RWPE2 (cell line): Measurements from ENCODE around the gene HDGF.

ENCODE experiments used
- ATAC-seq: fragments of 200-7000 bp; cut with Tn5 transposase; 3 replicates; pipeline ENCODE4 v1.9.1; 2021; ENCODE audit warnings: low read depth
- DNase-seq: peaks from one replicate; pipeline ENCODE4 v3.0.0-alpha.2; 2020; ENCODE audit warnings: low spot score
- H3K27ac ChIP-seq: fragments of 450-650 bp; 2 replicates; pipeline ENCODE4 v1.5.1; 2017; ENCODE audit warnings: mild to moderate bottlenecking; ENCODE audit not compliant: poor library complexity, severe bottlenecking
- H3K27me3 ChIP-seq: fragments of 250-450 bp; sonication (Bioruptor Pico); 2 replicates; pipeline ENCODE4 v1.5.1; 2021; ENCODE audit warnings: mild to moderate bottlenecking, moderate library complexity; ENCODE audit not compliant: insufficient read depth, poor library complexity, severe bottlenecking
- H3K36me3 ChIP-seq: fragments of 250-450 bp; sonication (Bioruptor Pico); 2 replicates; pipeline ENCODE4 v1.5.1; 2020; ENCODE audit warnings: low read depth, mild to moderate bottlenecking, moderate library complexity
- H3K4me1 ChIP-seq: fragments of 250-450 bp; sonication (Bioruptor Pico); 2 replicates; pipeline ENCODE4 v1.5.1; 2021; ENCODE audit warnings: mild to moderate bottlenecking, moderate library complexity; ENCODE audit not compliant: insufficient read depth, poor library complexity, severe bottlenecking
- H3K4me3 ChIP-seq: fragments of 250-450 bp; sonication (Bioruptor Pico); 2 replicates; pipeline ENCODE4 v1.5.1; 2021; ENCODE audit warnings: mild to moderate bottlenecking, moderate library complexity; ENCODE audit not compliant: severe bottlenecking
- H3K9me3 ChIP-seq: fragments of 250-450 bp; sonication (Bioruptor Pico); 2 replicates; pipeline ENCODE4 v1.5.1; 2021; ENCODE audit warnings: mild to moderate bottlenecking, moderate library complexity; ENCODE audit not compliant: severe bottlenecking
- CTCF ChIP-seq: fragments of 450-650 bp; IDR thresholded peaks from one replicate; pipeline ENCODE4 v1.5.1; 2017; ENCODE audit warnings: mild to moderate bottlenecking, moderate library complexity; ENCODE audit not compliant: poor library complexity, severe bottlenecking

Gene HDGF

DNA sequence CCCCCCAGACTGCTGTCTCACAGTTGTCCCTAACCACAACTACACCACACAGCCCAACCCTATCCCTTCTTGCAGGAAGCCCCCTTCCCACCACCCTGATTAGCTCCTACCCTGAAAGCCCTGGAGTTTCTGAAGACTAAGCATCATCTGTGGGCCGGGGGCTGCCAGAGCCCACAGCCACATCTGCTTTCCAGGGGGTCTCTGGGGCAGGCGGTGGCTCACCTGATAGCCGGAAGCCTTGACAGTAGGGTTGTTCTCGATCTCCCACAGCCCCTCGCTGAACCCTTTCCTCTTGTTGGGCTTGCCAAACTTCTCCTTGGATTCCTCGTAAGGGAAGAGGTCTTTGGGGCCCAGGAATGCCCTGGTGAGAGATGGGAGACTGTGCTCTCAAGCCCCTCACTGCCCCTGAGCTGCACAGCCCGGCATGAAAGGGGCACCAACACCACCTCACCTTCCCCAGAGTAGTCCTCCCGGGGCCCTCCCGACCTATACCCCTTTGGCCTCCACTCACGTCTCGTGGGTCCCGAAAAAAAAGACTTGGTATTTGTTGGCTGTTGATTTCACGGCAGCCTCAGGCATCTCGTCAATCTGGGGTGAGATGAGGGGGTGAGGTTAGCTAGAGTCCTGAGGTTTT, 6.6 kb downstream of the HDGF start:
- ATAC-seq, result no peak
- Histone ChIP-seq H3K4me1 (peaks cover 27% of the 10 kb centered on the region), H3K9me3 (no peaks in the 10 kb centered on the region), H3K27ac (peak overlapping the region; percentile 98), H3K27me3 (no peaks in the 10 kb centered on the region), H3K4me3 (no peak overlapping the region), H3K36me3 (peaks cover 47% of the 10 kb centered on the region)
- DNase-seq, result peak; percentile 37
- no peak for TF ChIP-seq CTCF

DNA sequence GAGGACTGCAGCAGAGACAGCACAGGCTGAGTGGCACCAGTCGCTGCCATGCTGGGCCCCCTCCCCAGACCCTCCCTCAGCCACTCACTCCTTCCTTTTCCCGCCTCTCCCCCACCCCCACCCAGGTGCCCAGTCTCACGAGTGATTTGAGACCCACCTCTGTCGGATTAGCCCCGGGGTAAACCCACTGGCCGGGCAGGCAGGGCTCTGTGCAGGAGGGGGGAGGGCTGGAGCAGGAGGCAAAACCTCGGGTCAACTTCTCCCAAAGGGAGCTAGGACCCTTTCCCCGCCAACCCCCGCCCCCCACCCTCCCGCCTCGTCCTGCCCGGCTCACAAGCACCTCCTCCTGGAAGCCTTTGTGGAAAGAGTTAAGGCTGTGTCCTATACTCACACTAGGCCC, 7.1 kb downstream of the HDGF start:
- Histone ChIP-seq H3K27ac (peak overlapping the region; percentile 98), H3K4me3 (no peak overlapping the region), H3K4me1 (peaks cover 23% of the 10 kb centered on the region), H3K27me3 (no peaks in the 10 kb centered on the region), H3K36me3 (peaks cover 41% of the 10 kb centered on the region), H3K9me3 (no peaks in the 10 kb centered on the region)
- TF ChIP-seq CTCF, result no peak
- DNase-seq, result peak; percentile 38
- ATAC-seq, result no peak

DNA sequence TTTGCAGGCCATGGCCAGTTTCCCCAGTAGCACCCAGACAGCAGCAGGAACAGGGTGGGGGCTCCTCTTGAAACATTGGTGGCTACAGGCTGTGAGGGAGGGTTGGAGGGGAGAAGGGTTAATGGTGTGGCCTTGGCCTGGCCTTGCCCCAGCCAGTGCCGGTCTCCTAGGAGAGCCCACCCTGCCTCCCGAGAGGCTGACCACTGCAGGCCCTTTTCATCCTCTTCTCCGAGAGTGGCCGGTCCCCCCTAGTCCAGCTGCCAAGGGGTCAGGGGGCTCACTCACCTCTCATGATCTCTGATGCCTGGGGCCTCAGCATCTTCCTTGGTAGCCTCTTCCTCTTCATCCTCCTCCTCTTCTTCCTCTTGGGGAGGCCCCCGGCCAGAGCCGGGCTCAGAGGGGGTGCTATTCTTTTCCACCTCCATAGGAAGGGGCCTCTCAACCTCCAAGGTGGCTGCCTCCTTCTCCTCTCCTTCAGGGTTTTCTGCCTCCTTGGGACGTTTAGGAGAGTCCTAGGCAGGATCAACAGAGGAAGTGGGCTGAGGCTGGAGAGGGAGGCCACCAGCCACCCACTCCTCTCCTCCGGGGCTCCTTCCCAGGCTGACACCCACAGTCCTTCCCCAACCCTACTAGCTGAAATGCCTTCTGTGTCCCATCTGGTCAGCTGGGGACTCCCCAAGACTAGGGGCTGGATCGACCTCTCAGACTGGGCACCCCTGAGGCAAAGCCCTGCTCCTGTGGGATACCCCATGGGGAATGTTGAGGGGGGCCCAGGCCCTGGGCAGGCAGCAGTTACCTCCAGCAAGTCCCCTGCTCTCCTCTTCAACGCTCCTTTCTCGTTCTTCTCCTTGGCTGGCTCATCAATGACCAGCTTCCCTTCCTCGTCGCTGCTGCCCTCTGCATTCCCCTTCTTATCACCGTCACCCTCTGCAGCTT, 7.8 kb downstream of the HDGF start:
- peaks cover 17% of the 10 kb centered on the region for H3K4me1 ChIP-seq
- no peak for ATAC-seq
- no peak for TF ChIP-seq CTCF
- peaks cover 44% of the 10 kb centered on the region for H3K36me3 ChIP-seq
- peak; percentile 42 for DNase-seq
- H3K27me3 ChIP-seq, result no peaks in the 10 kb centered on the region
- H3K27ac ChIP-seq, result peak overlapping the region; percentile 98
- H3K4me3 ChIP-seq, result no peak overlapping the region
- H3K9me3 ChIP-seq, result no peaks in the 10 kb centered on the region

DNA sequence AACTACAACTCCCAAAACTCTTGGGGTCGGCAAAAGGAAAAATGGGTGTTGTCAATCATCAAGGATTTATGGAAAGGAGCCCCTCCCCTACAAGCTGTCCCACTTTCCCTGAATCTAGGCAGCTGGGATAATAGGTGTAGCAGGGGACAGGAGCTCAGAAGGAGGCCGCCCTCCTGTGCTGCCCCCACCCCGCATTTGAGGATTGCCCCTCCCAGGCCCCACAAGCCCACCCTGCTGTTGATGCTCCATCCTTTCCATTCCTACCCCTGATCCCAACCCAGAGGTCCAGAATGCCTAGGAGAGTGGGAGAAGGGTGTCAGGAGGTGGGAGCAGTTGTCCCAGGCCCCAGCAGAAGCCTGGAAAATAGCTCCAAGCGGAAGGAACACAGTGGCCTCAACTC, 8.7 kb downstream of the HDGF start:
- DNase-seq, result no peak
- H3K27ac ChIP-seq, result peak overlapping the region; percentile 64
- H3K36me3 ChIP-seq, result peaks cover 51% of the 10 kb centered on the region
- no peaks in the 10 kb centered on the region for H3K27me3 ChIP-seq
- peaks cover 9% of the 10 kb centered on the region for H3K4me1 ChIP-seq
- TF ChIP-seq CTCF, result no peak
- H3K9me3 ChIP-seq, result no peaks in the 10 kb centered on the region
- ATAC-seq, result no peak
- H3K4me3 ChIP-seq, result no peak overlapping the region
